GM23338 (cell line): Measurements from ENCODE around the gene DEUP1. TPM values are rescaled to one million over a fixed set of nuclear protein-coding genes. Genes with fewer than 3 reads are reported as not detected.

ENCODE experiments used
- ATAC-seq: fragments of 200-7000 bp; cut with Tn5 transposase; 3 replicates; pipeline ENCODE4 v1.9.1; 2020
- DNase-seq: peaks from one replicate; pipeline ENCODE4 v3.0.0-alpha.2; 2015; ENCODE audit warnings: low spot score
- H2AFZ ChIP-seq: fragments of 200-600 bp; sonication (generic); 2 replicates; pipeline ENCODE4 v1.8.0; 2016; ENCODE audit warnings: antibody characterized with exemption, mild to moderate bottlenecking, moderate library complexity
- H3F3A ChIP-seq: fragments of 200-600 bp; sonication (generic); replicated peaks from 2 replicates; pipeline ENCODE4 v1.8.0; 2017; ENCODE audit warnings: antibody characterized with exemption, mixed run types, low read depth
- H3K27ac ChIP-seq: fragments of 200-600 bp; sonication (generic); 2 replicates; pipeline ENCODE4 v1.6.1; 2016; ENCODE audit warnings: low read depth
- H3K27me3 ChIP-seq: fragments of 200-600 bp; sonication (generic); 2 replicates; pipeline ENCODE4 v1.8.0; 2016; ENCODE audit warnings: mild to moderate bottlenecking, mixed run types, moderate library complexity; ENCODE audit not compliant: insufficient read depth
- H3K36me3 ChIP-seq: fragments of 200-600 bp; sonication (generic); 2 replicates; pipeline ENCODE4 v1.8.0; 2016; ENCODE audit warnings: mild to moderate bottlenecking; ENCODE audit not compliant: insufficient read depth
- H3K4me1 ChIP-seq: fragments of 200-600 bp; sonication (generic); 2 replicates; pipeline ENCODE4 v1.8.0; 2016; ENCODE audit warnings: mild to moderate bottlenecking, moderate library complexity; ENCODE audit not compliant: insufficient read depth
- H3K4me2 ChIP-seq: fragments of 200-600 bp; sonication (generic); 2 replicates; pipeline ENCODE4 v1.7.1; 2017; ENCODE audit warnings: mixed run types
- H3K4me3 ChIP-seq: fragments of 200-600 bp; sonication (generic); 2 replicates; pipeline ENCODE4 v1.6.1; 2016; ENCODE audit warnings: mixed run types
- H3K79me2 ChIP-seq: fragments of 200-600 bp; sonication (generic); replicated peaks from 2 replicates; pipeline ENCODE4 v1.8.0; 2017; ENCODE audit warnings: mild to moderate bottlenecking; ENCODE audit not compliant: insufficient read depth
- H3K9me2 ChIP-seq: fragments of 200-600 bp; sonication (generic); 2 replicates; pipeline ENCODE4 v1.8.0; 2017; ENCODE audit not compliant: insufficient read depth
- H4K20me1 ChIP-seq: fragments of 200-600 bp; sonication (generic); replicated peaks from 2 replicates; pipeline ENCODE4 v1.8.0; 2017; ENCODE audit warnings: mild to moderate bottlenecking; ENCODE audit not compliant: insufficient read depth
- H3K27ac Mint-ChIP-seq: 2 replicates; pipeline ENCODE4 v1.8.0; 2020; ENCODE audit warnings: inconsistent platforms, mild to moderate bottlenecking, moderate library complexity, mixed read lengths
- H3K27me3 Mint-ChIP-seq: 3 replicates; pipeline ENCODE4 v1.8.0; 2022; ENCODE audit warnings: low read depth, mild to moderate bottlenecking, moderate library complexity, mixed read lengths, inconsistent platforms; ENCODE audit not compliant: insufficient read depth, poor library complexity
- H3K36me3 Mint-ChIP-seq: 3 replicates; pipeline ENCODE4 v1.8.0; 2021; ENCODE audit warnings: low read depth, mild to moderate bottlenecking, inconsistent platforms, moderate library complexity, mixed read lengths
- H3K4me1 Mint-ChIP-seq: 3 replicates; pipeline ENCODE4 v1.8.0; 2020; ENCODE audit warnings: mild to moderate bottlenecking, inconsistent platforms, mixed read lengths
- H3K4me3 Mint-ChIP-seq: 3 replicates; pipeline ENCODE4 v1.8.0; 2021; ENCODE audit warnings: moderate library complexity, mild to moderate bottlenecking, inconsistent platforms, mixed read lengths
- H3K9me3 Mint-ChIP-seq: 3 replicates; pipeline ENCODE4 v1.8.0; 2020; ENCODE audit warnings: moderate library complexity, mild to moderate bottlenecking, inconsistent platforms, mixed read lengths
- CREB1 ChIP-seq: fragments of 250-450 bp; sonication (Bioruptor Pico); IDR thresholded peaks from 2 replicates; pipeline ENCODE4 v1.5.0; 2020; ENCODE audit warnings: low read depth, mild to moderate bottlenecking, moderate library complexity
- EZH2 ChIP-seq: fragments of 200-600 bp; sonication (generic); IDR thresholded peaks from one replicate; pipeline ENCODE4 v1.8.0; 2017; ENCODE audit warnings: antibody characterized with exemption, mild to moderate bottlenecking, low read depth; ENCODE audit not compliant: unreplicated experiment
- EZH2phosphoT487 ChIP-seq: fragments of 200-600 bp; sonication (generic); IDR thresholded peaks from one replicate; pipeline ENCODE4 v1.8.1; 2018; ENCODE audit warnings: antibody characterized with exemption; ENCODE audit not compliant: unreplicated experiment
- JUNB ChIP-seq: IDR thresholded peaks from one replicate; pipeline ENCODE4 v1.6.1; 2016; ENCODE audit warnings: antibody characterized with exemption; ENCODE audit not compliant: unreplicated experiment
- NANOG ChIP-seq: IDR thresholded peaks from 2 replicates; pipeline ENCODE4 v1.6.1; 2016; ENCODE audit warnings: antibody characterized with exemption, borderline replicate concordance
- POLR2AphosphoS5 ChIP-seq: IDR thresholded peaks from 2 replicates; pipeline ENCODE4 v1.6.1; 2016; ENCODE audit warnings: antibody characterized with exemption, low read depth
- ZNF114 ChIP-seq: fragments of 250-450 bp; sonication (Bioruptor Pico); IDR thresholded peaks from 2 replicates; pipeline ENCODE4 v1.5.0; 2020; ENCODE audit warnings: mild to moderate bottlenecking, moderate library complexity
- ZNF331 ChIP-seq: fragments of 250-450 bp; sonication (Bioruptor Pico); IDR thresholded peaks from 2 replicates; pipeline ENCODE4 v1.5.0; 2020; ENCODE audit warnings: low read depth, mild to moderate bottlenecking, moderate library complexity
- polyA plus RNA-seq: library from polyadenylated mRNA; unstranded; fragments of >200 nt; fragmentation: Nextera tagmentation; extraction: Ambion mirVana; gene quantifications from 2 replicates; pipeline ENCODE4 v1.2.1, GENCODE V29; 2016
- total RNA-seq: library from RNA; depleted of rRNA; stranded (reverse); fragments of >200 nt; shearing (Covaris generic); gene quantifications from 2 replicates; pipeline ENCODE4 v1.2.3, GENCODE V29; 2014
- TF ChIP-seq, protein P1 (sequence below), 2 experiments: fragments of 200-600 bp in 1 of 2; sonication (generic) in 1 of 2; conservative IDR thresholded peaks; 2 replicates each; pipeline versions ENCODE4 v1.5.1 to v1.6.1; 2016 to 2017; ENCODE audit warnings: antibody characterized with exemption in 2 of 2, low read depth in 2 of 2, mild to moderate bottlenecking in 2 of 2, moderate library complexity in 1 of 2
- TF ChIP-seq, protein P2 (sequence below): fragments of 250-450 bp; sonication (Bioruptor Pico); IDR thresholded peaks from 2 replicates; pipeline ENCODE4 v1.5.0; 2020; ENCODE audit warnings: mild to moderate bottlenecking, moderate library complexity
- TF ChIP-seq, protein P3 (sequence below): IDR thresholded peaks from one replicate; pipeline ENCODE4 v1.6.1; 2018; ENCODE audit warnings: antibody characterized with exemption; ENCODE audit not compliant: unreplicated experiment

The DEUP1 gene
- total and polyA plus RNA-seq, 2 experiments from 2014 or later = 0.63 to 1.7 TPM

DNA sequence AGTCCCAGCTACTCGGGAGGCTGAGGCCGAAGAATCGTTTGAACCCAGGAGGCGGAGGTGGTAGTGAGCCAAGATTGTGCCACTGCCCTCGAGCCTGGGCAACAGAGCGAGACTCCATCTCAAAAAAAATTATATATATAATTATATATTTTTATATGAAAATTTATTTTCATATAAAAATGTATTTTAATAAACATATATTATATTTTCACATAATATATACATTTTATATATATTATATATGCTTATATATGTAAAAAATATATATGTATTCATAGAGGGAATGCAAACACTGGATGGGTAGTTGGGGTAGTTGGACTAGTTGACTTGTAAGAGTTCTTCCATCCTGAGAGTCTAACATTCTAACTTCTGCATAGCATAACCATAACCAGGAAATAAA is 20.3 kb downstream of the DEUP1 start:
- Histone ChIP-seq H3F3A (no peaks in the 10 kb centered on the region), H3K4me3 (no peak overlapping the region), H3K4me2 (no peak overlapping the region), H4K20me1 (no peaks in the 10 kb centered on the region), H3K4me1 (peaks cover 24% of the 10 kb centered on the region), H3K9me2 (no peaks in the 10 kb centered on the region), H3K36me3 (no peaks in the 10 kb centered on the region), H3K27me3 (no peaks in the 10 kb centered on the region), H2AFZ (no peak overlapping the region), H3K27ac (no peak overlapping the region), H3K79me2 (no peaks in the 10 kb centered on the region)
- DNase-seq (no peak), ATAC-seq (no peak)
- Mint-ChIP-seq H3K36me3 (peaks cover 34% of the 10 kb centered on the region), H3K4me1 (peaks cover 27% of the 10 kb centered on the region), H3K27ac (no peak overlapping the region), H3K9me3 (peaks cover 24% of the 10 kb centered on the region), H3K4me3 (no peak overlapping the region), H3K27me3 (peaks cover 1% of the 10 kb centered on the region)
- TF ChIP-seq EZH2 (no peak), ZNF114 (CRISPR knock-in tag) (no peak), NANOG (no peak), ZNF331 (CRISPR knock-in tag) (no peak), EZH2phosphoT487 (no peak), JUNB (no peak), CREB1 (no peak), POLR2AphosphoS5 (no peak)
- TF ChIP-seq, protein P1, sequence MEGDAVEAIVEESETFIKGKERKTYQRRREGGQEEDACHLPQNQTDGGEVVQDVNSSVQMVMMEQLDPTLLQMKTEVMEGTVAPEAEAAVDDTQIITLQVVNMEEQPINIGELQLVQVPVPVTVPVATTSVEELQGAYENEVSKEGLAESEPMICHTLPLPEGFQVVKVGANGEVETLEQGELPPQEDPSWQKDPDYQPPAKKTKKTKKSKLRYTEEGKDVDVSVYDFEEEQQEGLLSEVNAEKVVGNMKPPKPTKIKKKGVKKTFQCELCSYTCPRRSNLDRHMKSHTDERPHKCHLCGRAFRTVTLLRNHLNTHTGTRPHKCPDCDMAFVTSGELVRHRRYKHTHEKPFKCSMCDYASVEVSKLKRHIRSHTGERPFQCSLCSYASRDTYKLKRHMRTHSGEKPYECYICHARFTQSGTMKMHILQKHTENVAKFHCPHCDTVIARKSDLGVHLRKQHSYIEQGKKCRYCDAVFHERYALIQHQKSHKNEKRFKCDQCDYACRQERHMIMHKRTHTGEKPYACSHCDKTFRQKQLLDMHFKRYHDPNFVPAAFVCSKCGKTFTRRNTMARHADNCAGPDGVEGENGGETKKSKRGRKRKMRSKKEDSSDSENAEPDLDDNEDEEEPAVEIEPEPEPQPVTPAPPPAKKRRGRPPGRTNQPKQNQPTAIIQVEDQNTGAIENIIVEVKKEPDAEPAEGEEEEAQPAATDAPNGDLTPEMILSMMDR (conservative IDR thresholded peaks at IDR 0.05; ENCODE audit: low read depth in 2 of 2) = no peak
- TF ChIP-seq, protein P2, sequence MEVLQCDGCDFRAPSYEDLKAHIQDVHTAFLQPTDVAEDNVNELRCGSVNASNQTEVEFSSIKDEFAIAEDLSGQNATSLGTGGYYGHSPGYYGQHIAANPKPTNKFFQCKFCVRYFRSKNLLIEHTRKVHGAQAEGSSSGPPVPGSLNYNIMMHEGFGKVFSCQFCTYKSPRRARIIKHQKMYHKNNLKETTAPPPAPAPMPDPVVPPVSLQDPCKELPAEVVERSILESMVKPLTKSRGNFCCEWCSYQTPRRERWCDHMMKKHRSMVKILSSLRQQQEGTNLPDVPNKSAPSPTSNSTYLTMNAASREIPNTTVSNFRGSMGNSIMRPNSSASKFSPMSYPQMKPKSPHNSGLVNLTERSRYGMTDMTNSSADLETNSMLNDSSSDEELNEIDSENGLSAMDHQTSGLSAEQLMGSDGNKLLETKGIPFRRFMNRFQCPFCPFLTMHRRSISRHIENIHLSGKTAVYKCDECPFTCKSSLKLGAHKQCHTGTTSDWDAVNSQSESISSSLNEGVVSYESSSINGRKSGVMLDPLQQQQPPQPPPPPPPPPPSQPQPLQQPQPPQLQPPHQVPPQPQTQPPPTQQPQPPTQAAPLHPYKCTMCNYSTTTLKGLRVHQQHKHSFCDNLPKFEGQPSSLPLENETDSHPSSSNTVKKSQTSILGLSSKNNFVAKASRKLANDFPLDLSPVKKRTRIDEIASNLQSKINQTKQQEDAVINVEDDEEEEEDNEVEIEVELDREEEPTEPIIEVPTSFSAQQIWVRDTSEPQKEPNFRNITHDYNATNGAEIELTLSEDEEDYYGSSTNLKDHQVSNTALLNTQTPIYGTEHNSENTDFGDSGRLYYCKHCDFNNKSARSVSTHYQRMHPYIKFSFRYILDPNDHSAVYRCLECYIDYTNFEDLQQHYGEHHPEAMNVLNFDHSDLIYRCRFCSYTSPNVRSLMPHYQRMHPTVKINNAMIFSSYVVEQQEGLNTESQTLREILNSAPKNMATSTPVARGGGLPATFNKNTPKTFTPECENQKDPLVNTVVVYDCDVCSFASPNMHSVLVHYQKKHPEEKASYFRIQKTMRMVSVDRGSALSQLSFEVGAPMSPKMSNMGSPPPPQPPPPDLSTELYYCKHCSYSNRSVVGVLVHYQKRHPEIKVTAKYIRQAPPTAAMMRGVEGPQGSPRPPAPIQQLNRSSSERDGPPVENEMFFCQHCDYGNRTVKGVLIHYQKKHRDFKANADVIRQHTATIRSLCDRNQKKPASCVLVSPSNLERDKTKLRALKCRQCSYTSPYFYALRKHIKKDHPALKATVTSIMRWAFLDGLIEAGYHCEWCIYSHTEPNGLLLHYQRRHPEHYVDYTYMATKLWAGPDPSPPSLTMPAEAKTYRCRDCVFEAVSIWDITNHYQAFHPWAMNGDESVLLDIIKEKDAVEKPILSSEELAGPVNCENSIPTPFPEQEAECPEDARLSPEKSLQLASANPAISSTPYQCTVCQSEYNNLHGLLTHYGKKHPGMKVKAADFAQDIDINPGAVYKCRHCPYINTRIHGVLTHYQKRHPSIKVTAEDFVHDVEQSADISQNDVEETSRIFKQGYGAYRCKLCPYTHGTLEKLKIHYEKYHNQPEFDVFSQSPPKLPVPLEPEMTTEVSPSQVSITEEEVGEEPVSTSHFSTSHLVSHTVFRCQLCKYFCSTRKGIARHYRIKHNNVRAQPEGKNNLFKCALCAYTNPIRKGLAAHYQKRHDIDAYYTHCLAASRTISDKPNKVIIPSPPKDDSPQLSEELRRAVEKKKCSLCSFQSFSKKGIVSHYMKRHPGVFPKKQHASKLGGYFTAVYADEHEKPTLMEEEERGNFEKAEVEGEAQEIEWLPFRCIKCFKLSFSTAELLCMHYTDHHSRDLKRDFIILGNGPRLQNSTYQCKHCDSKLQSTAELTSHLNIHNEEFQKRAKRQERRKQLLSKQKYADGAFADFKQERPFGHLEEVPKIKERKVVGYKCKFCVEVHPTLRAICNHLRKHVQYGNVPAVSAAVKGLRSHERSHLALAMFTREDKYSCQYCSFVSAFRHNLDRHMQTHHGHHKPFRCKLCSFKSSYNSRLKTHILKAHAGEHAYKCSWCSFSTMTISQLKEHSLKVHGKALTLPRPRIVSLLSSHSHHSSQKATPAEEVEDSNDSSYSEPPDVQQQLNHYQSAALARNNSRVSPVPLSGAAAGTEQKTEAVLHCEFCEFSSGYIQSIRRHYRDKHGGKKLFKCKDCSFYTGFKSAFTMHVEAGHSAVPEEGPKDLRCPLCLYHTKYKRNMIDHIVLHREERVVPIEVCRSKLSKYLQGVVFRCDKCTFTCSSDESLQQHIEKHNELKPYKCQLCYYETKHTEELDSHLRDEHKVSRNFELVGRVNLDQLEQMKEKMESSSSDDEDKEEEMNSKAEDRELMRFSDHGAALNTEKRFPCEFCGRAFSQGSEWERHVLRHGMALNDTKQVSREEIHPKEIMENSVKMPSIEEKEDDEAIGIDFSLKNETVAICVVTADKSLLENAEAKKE = no peak
- TF ChIP-seq, protein P3, sequence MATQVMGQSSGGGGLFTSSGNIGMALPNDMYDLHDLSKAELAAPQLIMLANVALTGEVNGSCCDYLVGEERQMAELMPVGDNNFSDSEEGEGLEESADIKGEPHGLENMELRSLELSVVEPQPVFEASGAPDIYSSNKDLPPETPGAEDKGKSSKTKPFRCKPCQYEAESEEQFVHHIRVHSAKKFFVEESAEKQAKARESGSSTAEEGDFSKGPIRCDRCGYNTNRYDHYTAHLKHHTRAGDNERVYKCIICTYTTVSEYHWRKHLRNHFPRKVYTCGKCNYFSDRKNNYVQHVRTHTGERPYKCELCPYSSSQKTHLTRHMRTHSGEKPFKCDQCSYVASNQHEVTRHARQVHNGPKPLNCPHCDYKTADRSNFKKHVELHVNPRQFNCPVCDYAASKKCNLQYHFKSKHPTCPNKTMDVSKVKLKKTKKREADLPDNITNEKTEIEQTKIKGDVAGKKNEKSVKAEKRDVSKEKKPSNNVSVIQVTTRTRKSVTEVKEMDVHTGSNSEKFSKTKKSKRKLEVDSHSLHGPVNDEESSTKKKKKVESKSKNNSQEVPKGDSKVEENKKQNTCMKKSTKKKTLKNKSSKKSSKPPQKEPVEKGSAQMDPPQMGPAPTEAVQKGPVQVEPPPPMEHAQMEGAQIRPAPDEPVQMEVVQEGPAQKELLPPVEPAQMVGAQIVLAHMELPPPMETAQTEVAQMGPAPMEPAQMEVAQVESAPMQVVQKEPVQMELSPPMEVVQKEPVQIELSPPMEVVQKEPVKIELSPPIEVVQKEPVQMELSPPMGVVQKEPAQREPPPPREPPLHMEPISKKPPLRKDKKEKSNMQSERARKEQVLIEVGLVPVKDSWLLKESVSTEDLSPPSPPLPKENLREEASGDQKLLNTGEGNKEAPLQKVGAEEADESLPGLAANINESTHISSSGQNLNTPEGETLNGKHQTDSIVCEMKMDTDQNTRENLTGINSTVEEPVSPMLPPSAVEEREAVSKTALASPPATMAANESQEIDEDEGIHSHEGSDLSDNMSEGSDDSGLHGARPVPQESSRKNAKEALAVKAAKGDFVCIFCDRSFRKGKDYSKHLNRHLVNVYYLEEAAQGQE = no peak
